SK-N-SH treated with all-trans-retinoic acid at 6 μM for 48 hours (cell line): ENCODE data around the gene TTC16.

Experiments
- ARNTL ChIP-seq: fragments of 450-650 bp; formaldehyde crosslinking; IDR thresholded peaks from 2 replicates; pipeline ENCODE4 v1.5.0; 2020; ENCODE audit warnings: low read depth, mild to moderate bottlenecking, moderate library complexity, borderline replicate concordance
- BACH2 ChIP-seq: fragments of 250-450 bp; sonication (Bioruptor Pico); IDR thresholded peaks from 2 replicates; pipeline ENCODE4 v1.9.0; 2021; ENCODE audit warnings: mild to moderate bottlenecking, borderline replicate concordance
- GLIS3 ChIP-seq: fragments of 250-450 bp; sonication (Bioruptor Pico); IDR thresholded peaks from 2 replicates; pipeline ENCODE4 v1.5.0; 2020; ENCODE audit warnings: mild to moderate bottlenecking, moderate library complexity
- OSR1 ChIP-seq: fragments of 250-450 bp; sonication (Bioruptor Pico); IDR thresholded peaks from 2 replicates; pipeline ENCODE4 v1.8.0; 2022; ENCODE audit warnings: moderate library complexity, mild to moderate bottlenecking, inconsistent platforms
- PATZ1 ChIP-seq: fragments of 250-450 bp; sonication (Bioruptor Pico); IDR thresholded peaks from 2 replicates; pipeline ENCODE4 v1.8.0; 2020; ENCODE audit warnings: mild to moderate bottlenecking, moderate library complexity, borderline replicate concordance
- POU6F1 ChIP-seq: fragments of 250-450 bp; sonication (Bioruptor Pico); IDR thresholded peaks from 2 replicates; pipeline ENCODE4 v1.8.0; 2021; ENCODE audit warnings: low read depth, mild to moderate bottlenecking, moderate library complexity, borderline replicate concordance
- RARB ChIP-seq: fragments of 250-450 bp; sonication (Bioruptor Pico); IDR thresholded peaks from 2 replicates; pipeline ENCODE4 v1.8.0; 2021; ENCODE audit warnings: mild to moderate bottlenecking, moderate library complexity
- SNAI2 ChIP-seq: fragments of 250-450 bp; sonication (Bioruptor Pico); IDR thresholded peaks from 2 replicates; pipeline ENCODE4 v1.5.0; 2020; ENCODE audit warnings: mild to moderate bottlenecking, moderate library complexity
- TOX ChIP-seq: fragments of 250-450 bp; sonication (Bioruptor Pico); IDR thresholded peaks from 2 replicates; pipeline ENCODE4 v1.8.0; 2021; ENCODE audit warnings: mild to moderate bottlenecking, moderate library complexity, borderline replicate concordance
- ZFP3 ChIP-seq: fragments of 250-450 bp; sonication (Bioruptor Pico); IDR thresholded peaks from 2 replicates; pipeline ENCODE4 v1.5.0; 2020; ENCODE audit warnings: mild to moderate bottlenecking, moderate library complexity
- ZFP30 ChIP-seq: fragments of 450-650 bp; formaldehyde crosslinking; IDR thresholded peaks from 2 replicates; pipeline ENCODE4 v1.5.0; 2022; ENCODE audit warnings: mild to moderate bottlenecking, moderate library complexity
- ZNF70 ChIP-seq: fragments of 450-650 bp; formaldehyde crosslinking; IDR thresholded peaks from 2 replicates; pipeline ENCODE4 v1.5.0; 2020; ENCODE audit warnings: mild to moderate bottlenecking, moderate library complexity
- ZNF8 ChIP-seq: fragments of 450-650 bp; formaldehyde crosslinking; IDR thresholded peaks from 2 replicates; pipeline ENCODE4 v1.5.0; 2020; ENCODE audit warnings: mild to moderate bottlenecking, moderate library complexity

GRCh38 chr9:127723013-127723412 is 7.1 kb downstream of the TTC16 start:
- TF ChIP-seq OSR1 (CRISPR knock-in tag) (no peak), RARB (CRISPR knock-in tag) (no peak), ARNTL (no peak), TOX (CRISPR knock-in tag) (no peak), POU6F1 (CRISPR knock-in tag) (no peak), ZNF70 (CRISPR knock-in tag) (no peak), PATZ1 (CRISPR knock-in tag) (no peak), GLIS3 (CRISPR knock-in tag) (no peak), ZFP3 (no peak), ZNF8 (no peak), SNAI2 (CRISPR knock-in tag) (no peak), BACH2 (CRISPR knock-in tag) (no peak), ZFP30 (CRISPR knock-in tag) (no peak)
